ENCODE data around the gene OR10D3. TPM values are rescaled to one million over a fixed set of nuclear protein-coding genes. Genes with fewer than 3 reads are reported as not detected.
"Not testable (repeated sequence)": the region's sequence is repeated elsewhere in the genome, so short reads cannot be mapped to it uniquely, and the experiment has no call there.

The OR10D3 gene
- total and polyA plus RNA-seq, 2 experiments from 2014 or later = not detected

DNA sequence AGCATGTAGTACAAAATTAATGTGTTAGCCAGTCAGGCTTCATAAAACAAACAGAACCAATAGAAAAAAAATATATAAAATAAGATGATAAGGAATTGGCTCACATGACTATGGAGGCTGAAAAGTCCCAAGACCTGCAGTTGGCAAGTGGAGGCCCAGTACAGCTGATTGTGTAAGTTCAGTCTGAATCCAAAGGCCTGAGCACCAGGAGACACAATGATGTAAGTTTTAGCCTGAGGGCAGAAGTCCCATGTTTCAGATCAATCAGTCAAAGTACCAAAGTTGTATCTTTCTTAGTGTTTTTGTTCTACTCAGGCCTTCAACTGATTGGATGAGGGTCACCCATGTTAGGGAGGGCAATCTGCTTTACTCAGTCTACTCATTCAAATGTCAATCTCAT lies 14.3 kb upstream of the OR10D3 start:
- Histone ChIP-seq H3K27me3 (replicated peaks; ENCODE audit: insufficient read depth) (no peaks in the 10 kb centered on the region), H3K9me2 (ENCODE audit: insufficient read depth) (no peaks in the 10 kb centered on the region), H3K9me3 (ENCODE audit: low read depth) (no peaks in the 10 kb centered on the region), H3K4me3 (no peak overlapping the region), H3K79me2 (ENCODE audit: insufficient read depth) (no peaks in the 10 kb centered on the region), H3K4me2 (ENCODE audit: unreplicated experiment) (no peak overlapping the region), H3K27ac (no peak overlapping the region), H4K20me1 (ENCODE audit: insufficient read depth) (no peaks in the 10 kb centered on the region), H3F3A (ENCODE audit: insufficient read depth) (no peaks in the 10 kb centered on the region), H3K36me3 (ENCODE audit: low read depth) (no peaks in the 10 kb centered on the region), H2AFZ (no peak overlapping the region), H3K4me1 (ENCODE audit: insufficient read depth) (no peaks in the 10 kb centered on the region), H3K9ac (no peak overlapping the region)
- TF ChIP-seq EZH2phosphoT487 (IDR thresholded peaks at IDR 0.05; ENCODE audit: insufficient read depth, low read depth) (no peak), EZH2 (IDR thresholded peaks at IDR 0.05; ENCODE audit: insufficient read depth, poor library complexity, severe bottlenecking) (no peak)
- in situ Hi-C loops (cut with MboI) = no loop called here
- DNase-seq = no peak

DNA sequence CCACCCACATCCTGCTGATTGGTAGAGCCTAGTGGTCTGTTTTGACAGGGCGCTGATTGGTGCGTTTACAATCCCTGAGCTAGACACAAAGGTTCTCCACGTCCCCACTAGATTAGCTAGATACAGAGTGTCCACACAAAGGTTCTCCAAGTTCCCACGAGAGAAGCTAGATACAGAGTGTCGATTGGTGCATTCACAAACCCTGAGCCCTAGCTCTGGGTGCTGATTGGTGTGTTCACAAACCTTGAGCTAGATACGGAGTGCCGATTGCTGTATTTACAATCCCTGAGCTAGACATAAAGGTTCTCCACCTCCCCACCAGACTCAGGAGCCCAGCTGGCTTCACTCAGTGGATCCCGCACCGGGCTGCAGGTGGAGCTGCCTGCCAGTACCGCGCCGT lies 12.8 kb upstream of the OR10D3 start:
- H3K79me2 ChIP-seq (ENCODE audit: insufficient read depth); H3K27ac ChIP-seq; H3K9me2 ChIP-seq (ENCODE audit: insufficient read depth); H3K4me3 ChIP-seq; H3K4me2 ChIP-seq (ENCODE audit: unreplicated experiment); H3K36me3 ChIP-seq (ENCODE audit: low read depth); in situ Hi-C loops (cut with MboI); H3F3A ChIP-seq (ENCODE audit: insufficient read depth); H3K9me3 ChIP-seq (ENCODE audit: low read depth); H3K27me3 ChIP-seq (replicated peaks; ENCODE audit: insufficient read depth); DNase-seq; H3K4me1 ChIP-seq (ENCODE audit: insufficient read depth); H3K9ac ChIP-seq; H2AFZ ChIP-seq; H4K20me1 ChIP-seq (ENCODE audit: insufficient read depth): not testable (repeated sequence)
- 63 to 100% methylated on average over 2 to 3 of the region's 12 CpGs for WGBS, 2 experiments (ENCODE audit: low coverage in 1 of 2, low lambda C conversion rate in 2 of 2, missing lambda C conversion rate in 2 of 2)

DNA sequence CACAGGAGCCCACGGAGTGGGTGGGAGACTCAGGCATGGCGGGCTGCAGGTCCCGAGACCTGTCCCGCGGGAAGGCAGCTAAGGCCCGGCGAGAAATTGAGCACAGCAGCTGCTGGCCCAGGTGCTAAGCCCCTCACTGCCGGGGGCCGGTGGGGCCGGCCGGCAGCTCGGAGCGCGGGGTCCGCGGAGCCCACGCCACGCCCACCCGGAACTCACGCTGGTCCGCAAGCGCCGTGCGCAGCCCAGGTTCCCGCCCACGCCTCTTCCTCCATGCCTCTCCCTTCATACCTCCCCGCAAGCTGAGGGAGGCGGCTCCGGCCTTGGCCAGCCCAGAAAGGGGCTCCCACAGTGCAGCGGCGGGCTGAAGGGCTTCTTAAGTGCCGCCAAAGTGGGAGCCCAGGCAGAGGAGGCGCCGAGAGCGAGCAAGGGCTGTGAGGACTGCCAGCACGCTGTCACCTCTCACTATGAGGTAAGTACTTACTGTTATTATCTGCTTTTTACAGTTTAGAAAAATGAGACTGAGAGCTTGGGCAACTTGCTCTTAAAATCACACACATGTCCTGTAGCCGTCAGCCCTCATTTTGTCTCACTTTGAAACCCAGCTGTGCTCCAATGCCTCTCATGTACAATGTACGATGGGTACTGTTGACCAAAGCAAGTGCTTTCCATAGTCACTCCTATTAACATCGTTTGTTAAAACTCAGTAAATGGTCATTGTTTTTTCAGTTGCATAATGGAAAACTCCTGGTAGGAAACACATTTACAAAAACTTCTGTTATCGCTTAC lies 12.2 kb upstream of the OR10D3 start:
- in situ Hi-C loops (cut with MboI) = no loop called here
- Histone ChIP-seq H3K9me2 (ENCODE audit: insufficient read depth) (no peaks in the 10 kb centered on the region), H3K9me3 (ENCODE audit: low read depth) (no peaks in the 10 kb centered on the region), H3K36me3 (ENCODE audit: low read depth) (no peaks in the 10 kb centered on the region), H2AFZ (no peak overlapping the region), H3K27me3 (replicated peaks; ENCODE audit: insufficient read depth) (no peaks in the 10 kb centered on the region), H3K4me2 (ENCODE audit: unreplicated experiment) (no peak overlapping the region), H3F3A (ENCODE audit: insufficient read depth) (no peaks in the 10 kb centered on the region), H3K79me2 (ENCODE audit: insufficient read depth) (no peaks in the 10 kb centered on the region), H3K4me3 (no peak overlapping the region), H3K27ac (no peak overlapping the region), H3K9ac (no peak overlapping the region), H3K4me1 (ENCODE audit: insufficient read depth) (no peaks in the 10 kb centered on the region), H4K20me1 (ENCODE audit: insufficient read depth) (no peaks in the 10 kb centered on the region)
- DNase-seq = no peak
- TF ChIP-seq EZH2 (IDR thresholded peaks at IDR 0.05; ENCODE audit: insufficient read depth, poor library complexity, severe bottlenecking) (no peak), EZH2phosphoT487 (IDR thresholded peaks at IDR 0.05; ENCODE audit: insufficient read depth, low read depth) (no peak)
- 79 to 82% methylated on average over 14 to 38 of the region's 40 CpGs for WGBS, 2 experiments (ENCODE audit: low coverage in 1 of 2, low lambda C conversion rate in 2 of 2, missing lambda C conversion rate in 2 of 2)

DNA sequence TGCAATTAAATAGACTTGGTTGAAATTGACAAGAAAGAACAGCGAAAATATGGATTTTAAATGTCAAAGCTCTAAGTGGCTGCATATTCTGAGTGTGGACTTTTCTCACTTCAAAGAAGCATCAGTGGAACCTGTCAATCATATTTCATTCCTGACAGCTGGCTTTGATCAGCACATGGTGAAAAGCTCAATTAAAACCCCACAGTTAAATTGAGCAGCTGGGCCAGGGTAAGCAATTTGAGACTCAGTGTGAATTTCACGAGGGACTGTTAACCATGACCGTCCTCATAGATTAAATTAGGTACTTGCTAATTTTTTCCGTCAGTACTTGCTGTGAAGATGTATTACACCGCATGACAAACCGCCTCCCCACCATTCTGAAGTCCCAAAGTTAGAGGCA lies 11.0 kb upstream of the OR10D3 start:
- H3F3A ChIP-seq (ENCODE audit: insufficient read depth) = no peaks in the 10 kb centered on the region
- H3K4me3 ChIP-seq = no peak overlapping the region
- 69% methylated on average over 6 of the region's 6 CpGs for WGBS, 2 experiments (ENCODE audit: low coverage in 1 of 2, low lambda C conversion rate in 2 of 2, missing lambda C conversion rate in 2 of 2)
- no peaks in the 10 kb centered on the region for H3K4me1 ChIP-seq (ENCODE audit: insufficient read depth)
- no peaks in the 10 kb centered on the region for H3K9me3 ChIP-seq (ENCODE audit: low read depth)
- no peak for DNase-seq
- H3K27ac ChIP-seq = no peak overlapping the region
- no peaks in the 10 kb centered on the region for H3K9me2 ChIP-seq (ENCODE audit: insufficient read depth)
- H3K27me3 ChIP-seq (replicated peaks; ENCODE audit: insufficient read depth) = no peaks in the 10 kb centered on the region
- no peak overlapping the region for H3K9ac ChIP-seq
- no peak overlapping the region for H3K4me2 ChIP-seq (ENCODE audit: unreplicated experiment)
- no peaks in the 10 kb centered on the region for H4K20me1 ChIP-seq (ENCODE audit: insufficient read depth)
- in situ Hi-C loops (cut with MboI) = no loop called here
- H2AFZ ChIP-seq = no peak overlapping the region
- TF ChIP-seq EZH2phosphoT487 (IDR thresholded peaks at IDR 0.05; ENCODE audit: insufficient read depth, low read depth) (no peak), EZH2 (IDR thresholded peaks at IDR 0.05; ENCODE audit: insufficient read depth, poor library complexity, severe bottlenecking) (no peak)
- no peaks in the 10 kb centered on the region for H3K36me3 ChIP-seq (ENCODE audit: low read depth)
- no peaks in the 10 kb centered on the region for H3K79me2 ChIP-seq (ENCODE audit: insufficient read depth)

DNA sequence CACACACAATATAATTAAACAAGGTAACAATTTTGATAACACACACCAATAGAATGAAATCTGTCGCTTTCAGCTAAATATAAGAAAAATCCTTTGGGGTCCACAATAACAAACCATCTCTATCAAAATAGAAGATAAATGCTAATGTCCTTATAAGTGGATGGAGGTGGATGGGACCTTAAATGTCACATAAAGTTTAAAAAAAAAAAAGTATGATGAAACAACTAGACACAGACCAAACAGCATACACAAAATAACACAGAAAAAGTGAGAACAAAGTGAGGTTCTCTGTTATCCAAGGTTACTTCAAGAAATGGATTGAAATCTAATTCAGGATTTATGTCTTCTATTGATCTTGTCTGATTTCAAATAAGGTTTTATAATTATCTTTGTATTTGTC lies 10.5 kb upstream of the OR10D3 start:
- Histone ChIP-seq H3K27ac (no peak overlapping the region), H3F3A (ENCODE audit: insufficient read depth) (no peaks in the 10 kb centered on the region), H3K4me1 (ENCODE audit: insufficient read depth) (no peaks in the 10 kb centered on the region), H4K20me1 (ENCODE audit: insufficient read depth) (no peaks in the 10 kb centered on the region), H3K36me3 (ENCODE audit: low read depth) (no peaks in the 10 kb centered on the region), H3K9me3 (ENCODE audit: low read depth) (no peaks in the 10 kb centered on the region), H3K4me2 (ENCODE audit: unreplicated experiment) (no peak overlapping the region), H3K9me2 (ENCODE audit: insufficient read depth) (no peaks in the 10 kb centered on the region), H2AFZ (no peak overlapping the region), H3K27me3 (replicated peaks; ENCODE audit: insufficient read depth) (no peaks in the 10 kb centered on the region), H3K9ac (no peak overlapping the region), H3K4me3 (no peak overlapping the region), H3K79me2 (ENCODE audit: insufficient read depth) (no peaks in the 10 kb centered on the region)
- no peak for DNase-seq
- TF ChIP-seq EZH2phosphoT487 (IDR thresholded peaks at IDR 0.05; ENCODE audit: insufficient read depth, low read depth) = no peak
- TF ChIP-seq EZH2 (IDR thresholded peaks at IDR 0.05; ENCODE audit: insufficient read depth, poor library complexity, severe bottlenecking) = no peak
- WGBS, 2 experiments (ENCODE audit: low coverage in 1 of 2, low lambda C conversion rate in 2 of 2, missing lambda C conversion rate in 2 of 2) = 72 to 85% methylated on average over 1 of the region's 1 CpG
- in situ Hi-C loops (cut with MboI) = no loop called here
